BE2C (cell line): ENCODE measurements around the gene PITPNM3.
A peak's percentile ranks its signal among the peaks of the same experiment; 100 is the strongest.

Experiments used
- DNase-seq: peaks from one replicate; pipeline ENCODE4 v3.0.0-alpha.2; 2020
- H3K27me3 ChIP-seq: fragments of 250-450 bp; sonication (Bioruptor Pico); 2 replicates; pipeline ENCODE4 v1.5.1; 2020; ENCODE audit warnings: mild to moderate bottlenecking
- H3K36me3 ChIP-seq: fragments of 250-450 bp; sonication (Bioruptor Pico); 2 replicates; pipeline ENCODE4 v1.5.1; 2020; ENCODE audit warnings: mild to moderate bottlenecking
- H3K4me1 ChIP-seq: fragments of 250-450 bp; sonication (Bioruptor Pico); 2 replicates; pipeline ENCODE4 v1.5.1; 2020
- H3K4me3 ChIP-seq: 2 replicates; pipeline ENCODE4 v1.5.1; 2011; ENCODE audit warnings: low read depth, low read length
- H3K9me3 ChIP-seq: fragments of 250-450 bp; sonication (Bioruptor Pico); 2 replicates; pipeline ENCODE4 v1.5.1; 2020
- CTCF ChIP-seq: IDR thresholded peaks from 2 replicates; pipeline ENCODE4 v1.5.1; 2012; ENCODE audit warnings: mild to moderate bottlenecking, low read depth, low read length

Gene PITPNM3

GRCh38 chr17:6430769-6431168 is 125.6 kb downstream of the PITPNM3 start:
- Histone ChIP-seq H3K36me3 (no peaks in the 10 kb centered on the region), H3K4me3 (no peak overlapping the region), H3K27me3 (no peaks in the 10 kb centered on the region), H3K9me3 (no peaks in the 10 kb centered on the region), H3K4me1 (no peaks in the 10 kb centered on the region)
- TF ChIP-seq CTCF, result 0 out of 2 replicates have a peak, but pooled peaks have one; percentile 22
- no peak for DNase-seq

GRCh38 chr17:6429266-6429665 is 127.1 kb downstream of the PITPNM3 start:
- H3K4me1 ChIP-seq, result no peaks in the 10 kb centered on the region
- DNase-seq, result no peak
- H3K9me3 ChIP-seq, result no peaks in the 10 kb centered on the region
- no peaks in the 10 kb centered on the region for H3K36me3 ChIP-seq
- no peak for TF ChIP-seq CTCF
- no peak overlapping the region for H3K4me3 ChIP-seq
- no peaks in the 10 kb centered on the region for H3K27me3 ChIP-seq

GRCh38 chr17:6428207-6428965 is 128.0 kb downstream of the PITPNM3 start:
- H3K9me3 ChIP-seq, result no peaks in the 10 kb centered on the region
- H3K4me1 ChIP-seq, result no peaks in the 10 kb centered on the region
- no peaks in the 10 kb centered on the region for H3K36me3 ChIP-seq
- no peak for DNase-seq
- no peaks in the 10 kb centered on the region for H3K27me3 ChIP-seq
- no peak for TF ChIP-seq CTCF
- H3K4me3 ChIP-seq, result no peak overlapping the region

GRCh38 chr17:6427279-6427781 is 129.0 kb downstream of the PITPNM3 start:
- no peaks in the 10 kb centered on the region for H3K9me3 ChIP-seq
- no peaks in the 10 kb centered on the region for H3K27me3 ChIP-seq
- no peak for TF ChIP-seq CTCF
- no peak for DNase-seq
- no peaks in the 10 kb centered on the region for H3K4me1 ChIP-seq
- no peaks in the 10 kb centered on the region for H3K36me3 ChIP-seq
- H3K4me3 ChIP-seq, result no peak overlapping the region

GRCh38 chr17:6426356-6427101 is 129.8 kb downstream of the PITPNM3 start:
- Histone ChIP-seq H3K4me1 (no peaks in the 10 kb centered on the region), H3K9me3 (no peaks in the 10 kb centered on the region), H3K27me3 (no peaks in the 10 kb centered on the region), H3K4me3 (no peak overlapping the region), H3K36me3 (no peaks in the 10 kb centered on the region)
- DNase-seq, result no peak
- no peak for TF ChIP-seq CTCF

- Histone ChIP-seq H3K4me1 (no peaks in the 10 kb centered on the region), H3K4me3 (no peak overlapping the region), H3K36me3 (no peaks in the 10 kb centered on the region), H3K27me3 (no peaks in the 10 kb centered on the region), H3K9me3 (no peaks in the 10 kb centered on the region)
- TF ChIP-seq CTCF, result no peak
- DNase-seq, result no peak
Observed at GRCh38 chr17:6425407-6425806, 130.9 kb downstream of the PITPNM3 start.
